GM19438 (cell line): ENCODE data around the gene TMEM154.

ENCODE experiments used
- ATAC-seq: cut with Tn5 transposase; IDR thresholded peaks from one replicate; pipeline ENCODE4 v1.9.1; 2021; ENCODE audit warnings: low read depth; ENCODE audit not compliant: unreplicated experiment

Gene TMEM154, protein sequence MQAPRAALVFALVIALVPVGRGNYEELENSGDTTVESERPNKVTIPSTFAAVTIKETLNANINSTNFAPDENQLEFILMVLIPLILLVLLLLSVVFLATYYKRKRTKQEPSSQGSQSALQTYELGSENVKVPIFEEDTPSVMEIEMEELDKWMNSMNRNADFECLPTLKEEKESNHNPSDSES

DNA sequence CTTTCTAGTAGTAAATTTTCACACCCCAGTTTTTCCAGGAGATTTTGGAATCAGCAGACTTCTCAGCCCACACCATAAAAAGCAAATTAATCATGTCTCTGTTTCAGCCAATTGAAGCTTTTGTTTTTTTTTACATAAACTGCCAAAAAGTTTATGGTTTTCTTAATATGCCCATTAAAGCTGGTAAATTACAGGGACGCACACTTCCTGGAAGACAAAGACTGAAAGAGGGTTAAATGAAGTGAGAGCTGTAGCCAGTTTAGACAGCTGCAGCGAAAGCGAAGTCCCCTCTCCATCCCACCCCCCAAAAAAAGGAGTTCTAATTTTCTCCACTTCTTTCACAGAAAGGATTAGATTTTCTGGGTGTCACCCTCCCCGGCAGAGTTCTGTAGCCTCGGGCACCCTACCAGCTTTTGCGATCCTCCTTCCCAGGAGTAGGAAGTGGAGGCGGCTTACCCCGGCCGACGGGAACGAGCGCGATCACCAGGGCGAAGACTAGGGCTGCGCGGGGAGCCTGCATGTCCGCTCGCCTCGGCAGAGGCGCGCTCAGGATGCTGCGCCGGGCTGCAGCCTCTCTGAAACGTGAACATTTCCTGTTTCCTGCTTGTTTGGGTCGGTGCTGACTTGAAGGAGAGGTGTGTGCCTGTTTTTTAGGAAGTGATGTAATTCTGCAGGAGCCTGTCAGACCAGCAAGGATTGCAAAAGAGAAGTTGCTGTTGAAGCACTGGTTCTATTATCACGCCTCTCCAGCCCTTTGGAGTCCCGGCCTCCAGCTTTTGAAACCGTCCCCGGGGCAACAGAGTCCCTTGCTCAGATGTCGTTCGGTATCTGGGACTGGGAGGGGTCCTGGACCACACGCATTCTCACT, at the start of gene TMEM154:
TMEM154 (minus strand) TSS at position 584 of the 868 bp plus-strand sequence; CDS start at position 520, 64 bp downstream.
- peak; percentile 57 for ATAC-seq

GRCh38 chr4:152729466-152729865, 49.7 kb upstream of the TMEM154 start:
- no peak for ATAC-seq

DNA sequence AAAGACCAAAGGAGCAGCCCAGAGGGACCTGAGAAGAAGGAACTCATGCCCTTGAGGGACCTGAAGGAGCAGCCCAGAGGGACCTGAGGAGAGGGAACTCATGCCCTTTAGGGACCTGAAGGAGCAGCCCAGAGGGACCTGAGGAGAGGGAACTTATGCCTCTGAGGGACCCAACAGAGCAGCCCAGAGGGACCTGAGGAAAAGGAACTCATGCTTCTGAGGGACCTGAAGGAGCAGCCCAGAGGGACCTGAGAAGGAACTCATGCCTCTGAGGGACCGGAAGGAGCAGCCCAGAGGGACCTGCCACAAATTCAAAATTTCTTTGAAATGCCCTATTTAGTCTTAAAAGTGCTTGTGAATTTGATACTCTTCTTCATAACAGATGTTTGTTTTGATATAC, 48.5 kb upstream of the TMEM154 start:
- ATAC-seq = no peak

- ATAC-seq = no peak
Measured at GRCh38 chr4:152727784-152728183, 48.0 kb upstream of the TMEM154 start.

GRCh38 chr4:152724494-152724893, 44.7 kb upstream of the TMEM154 start:
- ATAC-seq = no peak

DNA sequence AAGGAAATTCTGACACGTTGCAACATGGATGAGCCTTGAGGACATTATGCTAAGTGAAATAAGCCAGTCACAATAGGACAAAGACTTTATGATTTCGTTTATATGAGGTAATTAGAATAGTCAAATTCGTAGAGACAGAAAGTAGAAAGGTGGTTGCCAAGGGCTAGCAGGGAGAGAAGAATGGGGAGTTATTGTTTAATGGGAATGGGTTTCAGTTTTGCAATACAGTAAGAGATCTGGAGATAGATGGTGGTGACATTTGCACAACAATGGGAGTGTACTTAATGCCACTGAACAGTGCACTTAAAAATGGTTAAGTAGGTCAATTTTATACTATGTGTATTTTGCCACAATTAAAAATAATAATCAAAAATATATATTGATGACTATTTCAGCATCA, 43.4 kb upstream of the TMEM154 start:
- ATAC-seq = no peak

DNA sequence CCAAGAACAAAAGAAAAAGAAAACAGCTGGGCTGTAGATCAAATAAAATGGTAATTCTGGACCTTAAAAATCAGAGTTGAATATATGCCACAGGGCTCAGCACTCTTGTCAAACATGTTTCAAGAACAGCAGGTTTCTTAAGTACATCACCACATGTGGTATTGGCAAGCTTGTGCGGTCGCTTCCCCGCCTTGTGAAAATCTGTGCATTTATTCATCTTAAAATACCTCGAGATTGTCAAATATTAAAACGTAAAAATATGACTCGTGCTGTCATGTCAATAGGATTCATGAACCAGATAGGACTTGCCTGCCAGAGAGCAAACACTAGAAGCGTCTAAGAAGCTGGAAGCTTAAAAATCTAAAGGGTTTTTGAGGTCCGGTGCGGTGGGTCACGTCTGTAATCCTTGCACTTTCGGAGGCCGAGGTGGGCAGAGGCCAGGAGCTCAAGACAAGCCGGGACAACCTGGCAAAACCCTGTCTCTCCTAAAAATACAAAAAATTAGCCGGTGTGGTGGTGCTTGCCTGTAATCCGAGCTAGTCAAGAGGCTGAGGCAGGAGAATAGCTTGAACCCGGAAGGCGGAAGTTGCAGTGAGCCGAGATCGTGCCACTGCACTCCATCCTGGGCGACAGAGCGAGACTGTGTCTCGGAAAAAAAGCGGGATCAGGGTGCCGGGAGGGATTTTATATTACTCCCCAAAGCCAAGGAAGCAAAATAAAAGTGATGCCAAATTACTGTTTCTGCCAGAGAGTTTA, 40.2 kb upstream of the TMEM154 start:
- ATAC-seq = no peak

- no peak for ATAC-seq
Measured at GRCh38 chr4:152719291-152719690, 39.5 kb upstream of the TMEM154 start.

DNA sequence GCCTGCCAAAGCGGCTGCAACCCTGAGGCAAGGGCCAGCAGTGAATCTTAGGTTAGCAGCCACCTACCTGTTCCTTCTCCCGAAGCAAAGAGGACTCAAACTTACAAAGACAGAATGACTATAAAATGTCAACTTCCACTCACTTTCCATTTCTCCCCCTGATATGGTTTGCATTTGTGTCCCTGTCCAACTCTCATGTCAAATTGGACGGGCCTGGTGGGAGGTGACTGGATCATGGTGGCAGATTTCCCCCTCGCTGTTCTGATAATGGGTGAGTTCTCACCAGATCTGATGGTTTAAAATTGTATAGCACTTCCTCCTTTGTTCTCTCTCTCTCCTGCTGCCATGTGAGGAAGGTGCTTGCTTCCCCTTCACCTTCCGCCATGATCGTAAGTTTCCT, 35.3 kb upstream of the TMEM154 start:
- no peak for ATAC-seq

DNA sequence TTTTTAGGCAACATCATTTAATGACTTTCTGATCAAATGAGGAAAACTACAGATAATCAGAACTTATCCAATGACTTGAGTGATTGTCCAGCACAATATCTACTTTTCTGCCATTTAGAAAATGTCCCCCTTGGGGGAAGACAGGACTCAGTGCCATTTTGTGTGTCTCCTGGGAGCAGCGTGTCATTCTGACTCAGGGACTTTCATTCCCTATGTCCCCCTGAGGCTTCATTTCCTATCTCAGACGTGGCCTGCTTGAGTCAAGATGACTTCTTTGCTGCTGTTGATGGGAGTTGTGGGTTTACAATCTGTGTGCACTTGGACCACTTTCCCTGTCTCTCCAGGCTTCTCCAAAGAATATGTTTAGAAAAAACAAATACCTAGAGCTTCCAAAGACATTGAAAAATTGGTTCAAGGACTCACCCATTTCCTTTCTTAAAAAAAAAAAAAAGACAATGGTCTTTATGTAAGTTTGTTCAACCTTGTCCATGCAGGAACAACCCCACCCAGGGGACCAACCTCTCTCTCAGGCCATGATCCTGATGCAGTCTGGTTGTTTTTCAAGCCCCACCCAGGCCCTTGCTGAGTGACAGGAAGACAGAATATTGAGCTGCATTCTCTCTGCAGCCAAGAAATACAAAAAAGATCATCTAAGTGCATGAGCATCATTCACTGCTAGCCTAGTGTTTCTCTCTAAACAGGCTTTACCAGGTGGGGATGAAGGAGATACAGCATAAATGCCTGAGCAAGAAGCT, 34.3 kb upstream of the TMEM154 start:
- no peak for ATAC-seq

DNA sequence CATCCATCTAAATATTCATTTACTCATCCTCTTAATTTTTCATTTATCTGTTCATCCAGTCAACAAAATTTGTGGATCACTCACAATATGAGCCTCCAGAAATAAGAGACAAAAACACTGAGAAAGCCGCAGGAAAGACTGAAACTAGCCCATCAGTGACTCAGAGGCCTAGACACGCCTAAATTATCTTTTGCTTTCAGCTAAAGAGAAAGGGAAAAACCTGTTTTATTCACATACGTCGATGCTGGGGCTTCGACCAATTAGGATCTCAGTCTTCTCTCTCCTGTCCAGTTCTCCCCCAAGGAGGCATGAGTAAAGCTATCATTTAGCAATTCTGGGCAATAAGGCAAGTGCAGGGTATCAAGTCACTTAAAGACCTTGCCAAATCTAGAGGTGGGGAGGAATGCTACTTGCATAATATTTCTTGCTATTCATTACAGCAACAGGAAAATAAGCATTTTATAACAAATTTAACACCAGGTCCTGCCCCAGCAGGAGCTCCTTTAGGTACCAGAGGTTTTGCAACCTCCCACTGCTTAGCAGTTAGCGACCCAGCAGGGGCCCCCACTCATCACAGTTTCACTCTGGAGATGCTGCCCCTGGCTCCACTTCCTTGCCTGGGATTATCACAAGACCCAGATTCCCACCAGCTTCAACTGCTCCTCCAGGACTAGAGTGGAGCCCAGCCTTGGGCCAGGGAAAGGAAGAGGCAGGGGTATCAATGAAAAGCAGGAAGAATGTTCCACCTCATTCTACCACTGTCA, 30.1 kb upstream of the TMEM154 start:
- no peak for ATAC-seq

DNA sequence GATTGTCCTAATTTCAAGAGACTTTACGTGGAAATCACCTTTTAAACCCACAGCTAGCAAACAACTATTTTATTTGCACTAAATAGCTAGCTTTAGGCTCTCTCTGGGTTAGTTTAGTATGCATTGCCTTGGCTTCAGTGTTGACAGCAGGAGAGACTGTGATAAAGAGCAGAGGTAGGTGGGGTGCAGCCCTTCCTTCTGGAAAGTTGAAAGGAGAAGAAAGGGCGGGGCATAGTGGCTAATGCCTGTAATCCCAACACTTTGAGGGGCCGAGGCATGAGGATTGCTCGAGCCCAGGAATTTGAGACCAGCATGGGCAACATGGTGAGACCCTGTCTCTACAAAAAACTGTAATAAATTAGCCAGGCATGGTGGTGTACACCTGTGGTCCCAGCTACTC, 29.0 kb upstream of the TMEM154 start:
- no peak for ATAC-seq

DNA sequence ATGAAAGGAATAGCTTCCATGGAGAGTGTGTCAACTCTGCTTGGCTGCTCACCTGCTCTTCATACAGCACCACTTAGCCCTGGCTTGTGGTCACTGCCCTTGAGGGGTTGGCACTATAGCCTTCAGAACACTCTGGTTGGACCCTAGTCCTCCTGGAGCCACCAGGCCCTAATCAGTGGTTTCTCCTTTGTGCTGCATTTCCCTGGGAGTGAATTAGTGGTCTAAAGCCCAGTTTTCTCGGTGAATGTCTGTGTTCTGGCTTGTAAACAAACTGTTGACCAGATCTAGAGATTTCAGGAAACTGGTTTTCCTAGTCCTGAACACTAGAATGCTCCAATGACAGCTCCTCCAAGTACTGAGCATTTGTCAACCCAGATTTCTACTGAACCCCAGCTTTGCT, 28.6 kb upstream of the TMEM154 start:
- no peak for ATAC-seq

GRCh38 chr4:152707632-152708031, 27.8 kb upstream of the TMEM154 start:
- ATAC-seq = no peak

DNA sequence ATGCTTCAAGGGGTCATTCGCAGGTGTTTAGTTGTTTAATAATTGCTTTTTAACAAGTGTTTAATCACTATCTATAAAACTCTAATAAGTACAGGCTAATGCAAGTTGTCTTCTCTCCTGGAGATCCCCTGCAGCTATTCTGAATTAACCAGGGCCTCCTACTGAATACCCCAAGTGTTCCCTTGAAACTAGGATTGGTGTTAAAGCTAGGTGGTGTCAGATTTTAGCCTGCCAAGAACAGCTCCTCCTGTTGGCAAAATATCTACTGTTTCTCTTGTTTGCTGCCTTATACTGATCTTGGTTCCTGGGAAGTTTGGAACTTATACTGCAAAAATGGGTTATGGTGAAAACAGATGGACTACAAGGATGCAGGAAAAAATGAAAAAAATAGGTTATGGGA, 26.1 kb upstream of the TMEM154 start:
- ATAC-seq = no peak

- ATAC-seq = no peak
Measured at GRCh38 chr4:152704788-152705187, 25.0 kb upstream of the TMEM154 start.

- ATAC-seq = no peak
Measured at GRCh38 chr4:152700151-152700550, 20.4 kb upstream of the TMEM154 start.

- no peak for ATAC-seq
Measured at GRCh38 chr4:152699313-152699712, 19.5 kb upstream of the TMEM154 start.

DNA sequence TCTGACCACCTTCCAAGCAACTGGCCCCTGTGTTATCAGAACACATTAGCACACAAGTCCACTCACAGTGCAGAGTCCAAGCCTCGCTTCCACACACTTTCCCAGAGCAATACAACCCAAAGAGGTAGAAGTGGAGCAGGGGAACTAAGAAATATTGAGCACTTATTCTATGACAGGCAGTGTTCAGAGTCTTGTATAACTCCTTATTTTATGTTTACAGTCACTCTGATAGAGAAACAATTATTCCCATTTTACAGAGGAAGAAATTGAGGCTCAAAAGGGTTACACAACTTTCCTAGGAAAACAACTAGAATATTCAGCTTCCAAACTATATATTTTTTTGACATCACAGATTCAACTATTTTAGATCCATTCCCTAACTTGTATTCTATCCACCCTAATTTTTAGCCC, 18.3 kb upstream of the TMEM154 start:
- no peak for ATAC-seq
